HUDEP-2 (cell line): ENCODE measurements around the gene GTF2H1.

ENCODE experiments used
- DNase-seq, 76 experiments: peaks; one replicate each; lab custom pipeline; 2025; ENCODE audit not compliant: unreplicated experiment in 76 of 76; lab: John Stamatoyannopoulos, UW

Gene GTF2H1

DNA sequence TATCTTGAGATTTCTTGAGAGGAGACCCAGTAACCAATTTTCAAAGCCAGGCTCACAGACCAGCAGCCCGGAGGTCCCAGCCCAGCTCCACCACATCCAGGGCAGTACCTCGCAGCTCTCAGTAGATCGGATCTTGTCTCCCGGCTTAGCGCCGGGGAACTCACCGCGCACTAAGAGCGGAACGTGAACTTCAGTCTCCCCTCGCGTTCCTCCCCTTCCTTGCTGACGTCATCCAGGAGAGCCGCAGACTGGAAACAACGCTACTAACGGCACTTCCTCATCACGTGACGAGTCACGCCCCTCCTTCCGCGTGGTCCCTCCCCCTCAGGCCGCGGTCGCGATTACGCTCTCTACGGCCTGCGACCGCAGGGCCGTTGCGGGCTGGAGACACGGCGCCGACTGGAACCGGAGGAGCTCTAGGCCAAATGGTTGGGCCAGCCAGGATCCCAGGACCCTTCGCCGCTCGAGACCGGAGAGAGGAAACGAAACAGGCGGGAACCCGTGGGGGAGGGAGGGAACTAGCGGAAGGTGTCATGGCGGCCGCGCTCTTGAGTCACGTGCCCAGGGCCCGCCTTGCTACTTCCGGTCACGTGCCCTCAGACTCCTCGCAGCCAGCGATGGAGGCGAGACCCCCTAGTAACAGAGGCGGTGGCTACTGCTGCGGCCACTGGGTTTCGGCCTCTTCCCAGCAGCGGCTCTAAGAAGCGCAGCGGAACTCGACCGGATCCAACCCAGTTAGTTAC lies at the start of gene GTF2H1, which contains the start of gene HPS5:
Gene GTF2H1 (plus strand): TSS at position 599 of the 743 bp plus-strand sequence. CDS start 10,508 bp downstream, outside the sequence.
Gene HPS5 (minus strand): TSS at position 172 of the 743 bp plus-strand sequence. CDS start 4,282 bp downstream, outside the sequence.
- peak; percentile 62 to 98 (median 91) for DNase-seq

DNA sequence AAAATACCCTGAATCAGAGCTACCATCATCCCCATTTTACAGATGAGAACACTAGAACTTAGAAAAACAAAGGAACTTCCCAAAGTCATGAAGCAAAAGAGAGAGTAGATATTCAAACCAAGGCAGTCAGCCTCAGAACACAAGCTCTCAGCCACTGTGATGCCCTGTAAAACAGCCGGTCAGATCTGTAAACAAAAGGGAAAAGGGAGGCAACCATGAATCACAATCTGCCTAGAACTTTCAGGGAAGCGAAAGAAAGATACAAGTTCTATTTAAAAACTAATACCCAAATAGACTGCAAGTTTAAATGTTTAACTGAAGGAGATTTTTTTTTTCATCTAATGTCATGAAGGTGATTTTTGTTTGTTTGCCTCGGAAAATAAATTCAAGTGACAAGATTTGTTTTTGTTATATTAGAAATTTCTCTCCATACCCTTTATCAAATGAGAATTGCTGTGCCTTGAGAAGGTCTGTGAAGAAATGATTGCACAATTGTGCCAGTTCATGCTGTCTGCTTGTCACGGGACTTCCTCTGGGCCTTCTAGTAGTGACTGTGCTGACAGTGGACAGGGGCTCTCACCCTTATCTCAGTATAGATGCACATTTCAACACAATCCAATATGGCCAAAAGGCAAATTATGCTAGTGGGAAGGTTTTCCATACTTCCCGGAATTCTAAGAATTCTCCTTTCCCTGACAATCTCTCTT lies 44.6 kb upstream of the GTF2H1 start:
- no peak for DNase-seq

DNA sequence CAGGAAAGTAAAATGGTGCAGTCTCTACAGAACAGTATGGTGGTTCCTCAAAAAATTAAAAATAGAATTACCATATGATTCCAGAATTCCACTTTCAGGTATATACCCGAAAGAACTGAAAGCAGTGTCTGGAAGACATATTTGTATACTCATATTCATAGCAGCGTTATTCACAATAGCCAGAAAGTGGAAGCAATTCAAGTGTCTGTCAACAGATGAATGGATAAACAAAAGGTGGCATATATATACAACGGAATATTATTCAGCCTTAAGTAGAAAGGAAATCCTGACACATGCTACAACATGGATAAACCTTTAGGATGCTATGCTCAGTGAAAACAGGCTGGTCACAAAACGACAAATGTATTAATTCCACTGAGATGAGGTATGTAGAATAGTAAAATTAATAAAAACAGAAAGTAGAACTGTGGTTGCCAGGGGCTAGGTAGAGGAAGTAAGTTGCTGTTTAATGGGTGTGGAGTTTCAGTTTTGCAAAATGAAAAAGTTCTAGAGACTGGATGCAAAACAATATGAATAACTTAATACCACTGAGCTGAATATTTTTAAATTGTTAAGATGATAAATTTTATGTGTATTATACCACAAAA lies 41.8 kb upstream of the GTF2H1 start:
- DNase-seq = no peak

GRCh38 chr11:18282626-18283025 lies 39.7 kb upstream of the GTF2H1 start:
- DNase-seq = no peak

GRCh38 chr11:18285841-18286240 lies 36.5 kb upstream of the GTF2H1 start:
- DNase-seq = no peak

DNA sequence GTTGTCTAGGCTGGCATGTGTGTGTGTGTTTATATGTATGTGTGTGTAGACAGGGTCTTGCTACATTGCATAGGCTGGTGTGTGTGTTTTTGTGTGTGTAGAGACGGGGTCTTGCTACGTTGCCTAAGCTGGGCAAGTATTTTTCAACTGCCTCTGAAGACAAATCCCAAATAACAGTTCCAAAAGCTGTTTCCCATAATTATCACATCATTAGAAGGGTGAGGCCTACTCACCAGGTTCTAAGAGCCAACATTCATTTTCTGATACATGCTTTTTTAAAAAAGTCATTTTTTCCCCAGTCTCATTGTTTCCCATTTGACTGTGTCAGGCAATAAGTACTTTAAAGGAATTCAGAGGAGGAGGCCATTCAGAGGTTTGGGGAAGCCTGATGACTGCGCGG lies 33.5 kb upstream of the GTF2H1 start:
- no peak for DNase-seq

GRCh38 chr11:18294862-18295261 lies 27.5 kb upstream of the GTF2H1 start:
- DNase-seq = no peak

DNA sequence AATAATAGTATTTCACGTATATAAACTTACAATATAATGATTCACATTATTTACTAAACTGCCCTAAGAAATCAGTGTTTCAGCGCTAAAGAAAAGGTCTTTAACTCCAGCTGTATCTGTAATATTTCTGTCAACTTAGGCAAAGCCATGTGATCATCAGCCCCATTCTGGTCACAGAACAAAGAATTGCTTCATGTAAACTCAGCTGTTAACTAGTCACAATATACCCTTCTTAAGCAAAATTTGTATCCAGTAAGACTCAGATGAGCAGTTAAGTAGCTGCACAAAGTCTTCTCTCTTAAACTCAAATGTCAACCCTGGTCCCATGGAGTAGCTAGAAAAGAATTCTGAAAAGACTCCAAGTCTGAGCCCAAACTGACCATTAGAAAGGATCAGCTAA lies 27.1 kb upstream of the GTF2H1 start:
- DNase-seq = no peak

DNA sequence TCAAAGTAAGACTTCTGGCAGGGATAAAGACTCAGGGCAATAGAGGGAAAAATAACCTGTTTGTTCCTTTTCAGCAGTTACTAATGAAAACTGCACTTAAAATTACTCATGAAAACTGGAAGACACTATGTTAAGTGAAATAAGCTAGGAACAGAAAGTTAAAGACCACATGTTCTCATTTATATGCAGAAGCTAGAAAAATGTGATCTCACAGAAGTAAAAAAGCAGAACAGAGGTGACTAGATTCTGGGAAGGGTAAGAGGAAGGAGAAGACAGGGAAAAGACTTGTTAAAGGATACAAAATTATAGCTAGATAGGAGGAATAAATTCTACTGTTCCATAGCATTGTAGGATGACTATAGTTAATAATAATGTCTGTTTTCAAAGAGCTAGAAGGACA lies 22.6 kb upstream of the GTF2H1 start:
- no peak for DNase-seq

GRCh38 chr11:18304745-18305144 lies 17.6 kb upstream of the GTF2H1 start:
- no peak for DNase-seq

- DNase-seq = no peak
Observed at GRCh38 chr11:18307461-18308139, 14.8 kb upstream of the GTF2H1 start.

DNA sequence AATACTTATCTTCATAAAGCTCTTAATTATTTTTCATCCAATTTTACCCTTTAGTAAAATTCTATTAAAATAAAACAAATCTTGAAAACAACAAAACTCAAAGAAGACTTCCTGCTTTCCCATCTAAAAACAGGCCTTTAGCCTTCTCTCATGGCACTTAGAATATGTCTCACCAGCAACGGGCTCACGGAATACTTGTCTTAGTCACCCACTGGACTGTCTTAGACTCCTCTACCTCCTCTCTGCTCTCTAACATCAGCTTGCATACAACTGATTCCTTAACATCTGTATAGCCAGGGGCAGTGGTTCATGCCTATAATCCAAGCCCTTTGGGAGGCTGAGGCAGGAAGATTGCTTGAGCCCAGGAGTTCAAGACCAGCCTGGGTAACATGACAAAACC lies 14.1 kb upstream of the GTF2H1 start:
- DNase-seq = no peak

DNA sequence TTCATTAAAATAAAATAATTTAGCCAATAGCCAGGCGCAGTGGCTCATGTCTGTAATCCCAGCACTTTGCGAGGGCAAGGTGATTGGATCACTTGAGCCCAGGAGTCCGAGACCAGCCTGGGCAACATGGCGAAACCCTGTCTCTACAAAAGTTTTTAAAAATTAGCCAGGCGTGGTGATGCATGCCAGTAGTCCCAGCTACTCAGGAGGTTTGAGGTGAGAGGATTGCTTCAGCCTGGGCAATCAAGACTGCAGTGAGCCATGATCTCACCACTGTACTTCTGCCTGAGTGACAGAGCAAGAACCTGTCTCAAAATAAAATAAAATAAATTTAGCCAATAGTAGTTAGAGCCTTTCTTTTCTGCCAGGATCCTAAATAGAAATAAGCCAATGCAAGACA lies 12.7 kb upstream of the GTF2H1 start:
- no peak for DNase-seq

DNA sequence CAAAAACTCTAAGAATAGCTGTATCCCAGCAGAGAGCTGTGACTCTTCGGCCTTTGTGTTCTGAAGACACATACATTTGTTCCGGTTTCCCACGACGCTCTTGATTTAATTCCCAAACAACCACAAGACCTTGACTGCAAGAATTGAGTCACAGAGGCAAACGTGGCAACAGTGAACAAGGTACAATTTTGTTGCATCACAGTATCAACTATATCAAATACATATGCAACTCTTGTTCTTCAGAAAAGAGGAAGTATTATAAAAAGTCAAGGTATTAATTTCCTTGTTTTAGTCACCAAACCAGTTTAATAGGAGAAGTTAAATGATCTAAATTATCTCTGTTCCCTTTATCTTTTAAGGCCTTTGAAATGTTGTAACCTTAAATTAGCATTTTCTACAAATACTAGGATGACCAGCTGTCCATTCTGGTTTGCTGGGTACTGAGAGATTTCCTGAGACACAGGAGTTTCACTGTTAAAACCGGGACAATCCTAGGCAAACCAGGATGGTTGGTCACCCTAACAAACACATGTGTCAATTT lies 11.5 kb upstream of the GTF2H1 start:
- no peak for DNase-seq

DNA sequence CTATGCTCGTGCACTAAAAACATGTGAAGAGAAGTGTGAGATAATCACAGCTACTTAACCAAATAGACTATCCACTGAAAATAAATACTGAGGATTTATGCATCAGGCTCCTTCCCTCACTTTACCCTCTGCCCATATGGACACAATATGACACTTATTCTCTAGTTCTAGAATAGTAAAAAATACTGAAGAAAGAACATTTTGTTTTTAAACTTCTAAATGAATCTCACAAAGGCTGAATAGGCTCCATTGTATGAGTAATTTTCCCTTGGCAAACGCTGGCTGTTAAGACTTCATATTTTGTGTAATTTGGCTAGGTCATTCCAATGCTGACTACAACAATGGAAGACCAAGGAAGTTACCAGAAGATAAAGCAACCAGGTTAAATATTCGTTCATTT lies 10.4 kb upstream of the GTF2H1 start:
- DNase-seq = no peak

DNA sequence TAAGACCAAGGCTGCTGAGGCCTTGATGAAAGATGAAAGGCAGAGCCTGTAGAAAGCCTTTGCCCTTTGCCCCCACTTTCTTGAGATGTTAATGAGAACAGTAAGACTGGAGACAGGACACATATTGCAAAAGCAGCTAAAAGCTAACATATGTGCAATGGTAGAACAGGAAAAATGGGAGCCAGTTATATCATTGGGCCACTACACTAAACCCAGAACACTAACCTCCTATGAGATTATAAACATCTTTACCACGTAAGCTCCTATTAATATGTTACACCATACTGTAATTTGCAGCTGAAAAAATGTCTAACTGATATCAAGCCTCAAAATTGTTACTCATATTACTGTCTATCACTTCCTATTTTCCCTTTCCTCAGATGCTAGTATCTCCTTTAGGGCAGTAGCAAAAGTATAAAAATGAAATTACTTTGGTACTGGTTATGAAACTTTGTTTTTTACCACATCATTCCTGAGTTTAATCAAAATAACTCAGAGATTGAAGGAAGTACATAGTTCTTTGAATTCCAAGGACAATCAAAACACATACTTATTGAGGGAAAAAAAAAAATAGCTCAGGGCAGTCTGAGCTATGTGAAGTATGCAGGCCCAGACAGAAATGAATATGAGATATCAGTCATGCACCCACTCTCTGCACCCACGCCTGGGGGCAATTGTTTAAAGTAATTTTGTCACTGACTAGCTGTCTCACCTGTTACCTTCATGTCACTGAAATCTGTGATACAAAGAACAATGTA lies 9.5 kb upstream of the GTF2H1 start:
- no peak for DNase-seq

DNA sequence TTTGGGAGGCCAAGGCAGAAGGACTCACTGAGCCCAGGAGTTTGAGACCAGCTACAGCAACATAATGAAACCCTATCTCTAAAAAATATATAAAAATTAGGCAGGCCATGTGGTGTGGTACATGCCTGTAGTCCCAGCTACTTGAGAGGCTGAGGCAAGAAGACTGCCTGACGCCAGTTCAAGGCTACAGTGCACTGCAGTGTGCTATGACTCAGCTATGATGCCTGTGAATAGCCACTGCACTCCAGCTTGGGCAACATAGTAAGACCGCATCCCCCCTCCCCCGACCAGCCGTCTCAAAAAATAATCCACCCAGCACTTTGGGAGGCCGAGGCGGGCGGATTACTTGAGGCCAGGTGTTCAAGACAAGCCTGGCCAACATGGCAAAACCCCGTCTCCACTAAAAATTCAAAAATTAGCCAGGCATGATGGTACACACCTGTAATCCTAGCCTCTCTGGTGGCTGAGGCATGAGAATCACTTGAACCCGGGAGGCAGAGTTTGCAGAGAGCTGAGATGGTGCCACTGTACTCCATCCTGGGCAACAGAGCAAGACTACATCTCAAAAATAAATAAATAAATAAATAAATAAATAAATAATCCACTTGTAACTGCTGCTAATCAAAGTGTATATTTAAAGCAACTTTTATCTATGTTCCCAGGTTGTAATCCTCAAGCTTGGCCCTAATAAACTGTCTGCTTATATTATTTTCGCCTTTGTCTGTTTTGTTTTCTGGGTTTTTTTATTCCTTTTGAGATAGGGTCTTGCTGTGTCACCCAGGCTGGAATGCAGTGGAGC lies 8.2 kb upstream of the GTF2H1 start:
- no peak for DNase-seq

- DNase-seq = no peak
Observed at GRCh38 chr11:18314784-18315523, 7.4 kb upstream of the GTF2H1 start.

DNA sequence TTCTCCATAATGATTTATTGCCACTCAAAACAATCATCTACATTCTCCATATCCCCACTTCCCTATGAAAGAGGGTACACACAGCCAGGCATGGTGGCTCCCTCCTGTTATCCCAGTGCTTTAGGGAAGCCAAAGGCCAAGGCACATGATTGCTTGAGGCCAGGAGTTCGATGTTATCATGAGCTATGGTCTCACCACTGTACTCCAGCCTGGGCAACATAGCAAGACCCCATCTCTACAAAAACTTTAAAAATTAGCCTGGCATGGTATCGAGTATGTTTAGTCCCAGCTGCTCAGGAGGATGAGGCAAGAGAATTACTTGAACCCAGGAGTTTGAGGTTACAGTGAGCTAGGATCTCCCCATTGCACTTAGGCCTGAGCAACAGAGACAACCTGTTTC lies 6.5 kb upstream of the GTF2H1 start:
- no peak for DNase-seq
